ENCODE measurements around the gene GDF11.

GDF11 gene

GRCh38 chr12:55738123-55739024 is 4.5 kb upstream of the GDF11 start:
- Histone ChIP-seq H3K27ac (ENCODE audit: low read depth, low read length) (peak overlapping the region; percentile 42), H2AFZ (ENCODE audit: low read depth, low read length, severe bottlenecking) (peak overlapping the region; percentile 80), H3F3A (ENCODE audit: insufficient read depth) (peaks cover 7% of the 10 kb centered on the region)

DNA sequence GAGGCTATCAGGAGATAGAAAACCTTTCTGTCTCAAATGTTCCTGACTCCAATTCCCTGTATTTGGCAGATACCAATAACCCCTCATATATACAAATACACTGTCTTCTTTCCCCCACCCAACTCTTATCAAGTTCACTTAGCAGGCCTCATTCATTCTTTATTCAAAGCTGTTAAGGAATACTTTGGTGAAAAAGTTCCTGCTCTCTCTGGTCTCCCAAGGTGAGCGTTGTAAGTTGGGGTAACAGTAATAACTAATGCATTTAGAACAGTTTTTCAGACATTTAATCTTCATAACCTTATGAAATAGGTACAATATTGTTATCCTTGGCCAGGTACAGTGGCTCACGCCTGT is 3.9 kb upstream of the GDF11 start:
- Histone ChIP-seq H3K36me3 (ENCODE audit: low read length) (no peaks in the 10 kb centered on the region), H3F3A (ENCODE audit: insufficient read depth) (peaks cover 7% of the 10 kb centered on the region), H3K4me3 (ENCODE audit: insufficient read depth, low read length, poor library complexity, severe bottlenecking) (no peak overlapping the region), H3K9ac (ENCODE audit: low read length) (0 out of 2 replicates have a peak overlapping the region, but pooled peaks have one; percentile 48), H3K4me2 (ENCODE audit: low read depth, low read length, poor library complexity, severe bottlenecking) (peak overlapping the region; percentile 89), H3K79me2 (ENCODE audit: insufficient read depth, low read length) (no peaks in the 10 kb centered on the region), H3K9me3 (ENCODE audit: insufficient read depth, low read length) (no peaks in the 10 kb centered on the region), H3K9me2 (replicated peaks; ENCODE audit: insufficient read depth, low read length) (no peaks in the 10 kb centered on the region), H4K20me1 (ENCODE audit: low read depth, low read length) (no peaks in the 10 kb centered on the region), H3K27ac (ENCODE audit: low read depth, low read length) (no peak overlapping the region), H3K27me3 (ENCODE audit: low read length) (no peaks in the 10 kb centered on the region), H2AFZ (ENCODE audit: low read depth, low read length, severe bottlenecking) (no peak overlapping the region)
- TF ChIP-seq CTCF (IDR thresholded peaks at IDR 0.05; ENCODE audit: insufficient read depth, low read length, poor library complexity, severe bottlenecking) (no peak), EZH2phosphoT487 (conservative IDR thresholded peaks at IDR 0.05; ENCODE audit: low read length) (no peak)

More at GRCh38 chr12:55738123-55739024, 4.5 kb upstream of the GDF11 start:
- Histone ChIP-seq H3K36me3 (ENCODE audit: low read length) (no peaks in the 10 kb centered on the region), H3K9me2 (replicated peaks; ENCODE audit: insufficient read depth, low read length) (no peaks in the 10 kb centered on the region), H3K9ac (ENCODE audit: low read length) (peak overlapping the region; percentile 48), H3K9me3 (ENCODE audit: insufficient read depth, low read length) (no peaks in the 10 kb centered on the region), H3K27me3 (ENCODE audit: low read length) (no peaks in the 10 kb centered on the region), H3K79me2 (ENCODE audit: insufficient read depth, low read length) (no peaks in the 10 kb centered on the region), H4K20me1 (ENCODE audit: low read depth, low read length) (no peaks in the 10 kb centered on the region), H3K4me3 (ENCODE audit: insufficient read depth, low read length, poor library complexity, severe bottlenecking) (peak overlapping the region; percentile 63), H3K4me2 (ENCODE audit: low read depth, low read length, poor library complexity, severe bottlenecking) (peak overlapping the region; percentile 89)
- TF ChIP-seq EZH2phosphoT487 (conservative IDR thresholded peaks at IDR 0.05; ENCODE audit: low read length): no peak
- peak; percentile 78 for TF ChIP-seq CTCF (IDR thresholded peaks at IDR 0.05; ENCODE audit: insufficient read depth, low read length, poor library complexity, severe bottlenecking)

GRCh38 chr12:55741931-55742680 is 816 bp upstream of the GDF11 start:
- no peak for TF ChIP-seq CTCF (IDR thresholded peaks at IDR 0.05; ENCODE audit: insufficient read depth, low read length, poor library complexity, severe bottlenecking)
- Histone ChIP-seq H3K36me3 (ENCODE audit: low read length) (no peaks in the 10 kb centered on the region), H3K4me3 (ENCODE audit: insufficient read depth, low read length, poor library complexity, severe bottlenecking) (no peak overlapping the region), H3F3A (ENCODE audit: insufficient read depth) (peaks cover 13% of the 10 kb centered on the region), H3K27ac (ENCODE audit: low read depth, low read length) (no peak overlapping the region), H3K79me2 (ENCODE audit: insufficient read depth, low read length) (no peaks in the 10 kb centered on the region), H3K9ac (ENCODE audit: low read length) (peak overlapping the region; percentile 47; the same call in 1 of the 2 replicates), H2AFZ (ENCODE audit: low read depth, low read length, severe bottlenecking) (peak overlapping the region; percentile 95), H3K4me2 (ENCODE audit: low read depth, low read length, poor library complexity, severe bottlenecking) (peak overlapping the region; percentile 70), H3K27me3 (ENCODE audit: low read length) (no peaks in the 10 kb centered on the region), H3K9me3 (ENCODE audit: insufficient read depth, low read length) (no peaks in the 10 kb centered on the region), H4K20me1 (ENCODE audit: low read depth, low read length) (no peaks in the 10 kb centered on the region), H3K9me2 (replicated peaks; ENCODE audit: insufficient read depth, low read length) (no peaks in the 10 kb centered on the region)

Measured in SU-DHL-6 (cell line).